Cardiac fibroblast (primary cell): Measurements from ENCODE around the gene HOXA7.

Experiments
- DNase-seq, 2 donors: peaks; one replicate each; pipeline versions ENCODE4 v3.0.0 to v3.0.0-alpha.2; 2010; ENCODE audit warnings: low read depth in 2 of 2
- H3K4me3 ChIP-seq, 2 donors: replicated peaks in 1 of 2; 1 replicate in 1 of 2; 2 replicates in 1 of 2; pipeline ENCODE4 v1.5.1; 2011; ENCODE audit warnings: low read depth in 2 of 2, low read length in 2 of 2, mild to moderate bottlenecking in 2 of 2, moderate library complexity in 1 of 2
- CTCF ChIP-seq: IDR thresholded peaks from one replicate; pipeline ENCODE4 v1.5.1; 2011; ENCODE audit warnings: low read depth, mild to moderate bottlenecking, low read length, inconsistent platforms

HOXA7 gene

GRCh38 chr7:27159266-27160144 lies 3.0 kb upstream of the HOXA7 start:
- H3K4me3 ChIP-seq = no peak overlapping the region
- no peak for DNase-seq
- no peak for TF ChIP-seq CTCF

GRCh38 chr7:27158436-27159265 lies 2.2 kb upstream of the HOXA7 start:
- no peak overlapping the region for H3K4me3 ChIP-seq
- DNase-seq = no peak
- no peak for TF ChIP-seq CTCF

GRCh38 chr7:27157702-27158431 lies 1.4 kb upstream of the HOXA7 start:
- no peak for DNase-seq
- no peak overlapping the region for H3K4me3 ChIP-seq
- TF ChIP-seq CTCF = no peak

GRCh38 chr7:27156916-27157701 lies 634 bp upstream of the HOXA7 start:
- H3K4me3 ChIP-seq = no peak overlapping the region

GRCh38 chr7:27155816-27156507 lies 513 bp downstream of the HOXA7 start:
- no peak overlapping the region for H3K4me3 ChIP-seq
- no peak for DNase-seq

More at GRCh38 chr7:27156916-27157701, 634 bp upstream of the HOXA7 start:
- no peak for TF ChIP-seq CTCF
- DNase-seq = no peak

More at GRCh38 chr7:27155816-27156507, 513 bp downstream of the HOXA7 start:
- no peak for TF ChIP-seq CTCF
